ENCODE data around the gene MCF2L. TPM values are rescaled to one million over a fixed set of nuclear protein-coding genes. Genes with fewer than 3 reads are reported as not detected.
"Not testable (repeated sequence)": the region's sequence is repeated elsewhere in the genome, so short reads cannot be mapped to it uniquely, and the experiment has no call there.

Gene MCF2L
- polyA plus RNA-seq, 3 donors: 34.8 to 43.4 (median 35.8) TPM

DNA sequence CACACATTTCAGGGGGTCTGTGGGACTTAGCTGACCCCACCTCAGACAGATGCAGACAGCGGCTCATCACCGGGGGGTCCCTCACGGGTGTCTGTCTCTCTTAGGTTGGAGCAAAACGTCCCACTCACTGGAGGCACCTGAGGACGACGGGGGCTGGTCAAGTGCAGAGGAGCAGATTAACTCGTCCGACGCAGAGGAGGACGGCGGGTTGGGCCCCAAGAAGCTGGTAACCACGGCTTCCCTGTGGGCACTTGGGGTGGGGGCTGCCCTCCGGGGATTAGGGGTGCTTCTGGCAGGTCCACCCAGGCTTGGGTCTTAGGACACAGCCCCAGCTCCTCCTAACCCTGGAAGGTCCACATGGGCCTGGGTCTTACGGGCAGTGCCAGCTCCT lies 125.4 kb downstream of the MCF2L start:
- DNase-seq: no peak

DNA sequence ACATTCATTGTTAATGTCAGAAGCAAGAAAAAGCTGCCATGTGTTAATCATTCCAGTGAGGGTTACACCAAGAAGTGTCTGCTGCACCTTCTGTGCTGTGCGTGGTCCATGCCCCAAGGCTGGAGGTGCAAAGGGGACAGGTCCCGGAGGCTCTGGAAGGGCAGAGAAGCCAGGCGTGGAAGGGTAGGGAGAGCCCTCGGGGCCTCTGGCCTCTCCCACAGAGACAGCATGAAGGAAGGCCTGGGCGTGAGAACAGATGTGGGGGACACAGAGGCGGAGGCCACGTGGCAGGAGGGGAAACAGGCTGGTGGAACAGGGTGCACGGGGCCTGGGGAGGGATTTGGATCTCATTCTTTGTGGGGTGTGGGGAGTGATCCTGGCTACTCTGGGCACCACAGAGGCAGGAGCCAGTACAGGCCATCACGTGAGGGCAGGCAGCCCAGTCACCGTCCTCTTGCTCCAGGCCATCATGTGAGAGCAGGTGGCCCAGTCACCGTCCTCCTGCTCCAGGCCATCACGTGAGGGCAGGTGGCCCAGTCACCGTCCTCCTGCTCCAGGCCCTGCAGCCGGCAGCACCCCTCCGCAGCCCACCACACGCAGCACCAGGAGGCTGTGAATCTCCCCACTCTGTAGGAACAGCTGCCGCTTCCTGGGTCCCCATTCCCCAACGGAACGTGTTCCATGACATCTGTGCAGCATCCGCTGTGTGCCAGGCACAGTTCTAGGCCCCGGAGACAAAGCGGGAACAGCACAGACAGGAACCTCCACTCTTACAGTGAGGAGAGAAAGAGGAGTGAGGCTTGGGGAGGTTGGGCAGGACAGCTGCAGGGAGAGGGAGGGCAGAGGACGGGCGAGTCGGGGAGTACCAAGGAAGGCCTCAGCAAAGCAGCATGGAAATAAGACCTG lies 126.4 kb downstream of the MCF2L start:
- DNase-seq: no peak

DNA sequence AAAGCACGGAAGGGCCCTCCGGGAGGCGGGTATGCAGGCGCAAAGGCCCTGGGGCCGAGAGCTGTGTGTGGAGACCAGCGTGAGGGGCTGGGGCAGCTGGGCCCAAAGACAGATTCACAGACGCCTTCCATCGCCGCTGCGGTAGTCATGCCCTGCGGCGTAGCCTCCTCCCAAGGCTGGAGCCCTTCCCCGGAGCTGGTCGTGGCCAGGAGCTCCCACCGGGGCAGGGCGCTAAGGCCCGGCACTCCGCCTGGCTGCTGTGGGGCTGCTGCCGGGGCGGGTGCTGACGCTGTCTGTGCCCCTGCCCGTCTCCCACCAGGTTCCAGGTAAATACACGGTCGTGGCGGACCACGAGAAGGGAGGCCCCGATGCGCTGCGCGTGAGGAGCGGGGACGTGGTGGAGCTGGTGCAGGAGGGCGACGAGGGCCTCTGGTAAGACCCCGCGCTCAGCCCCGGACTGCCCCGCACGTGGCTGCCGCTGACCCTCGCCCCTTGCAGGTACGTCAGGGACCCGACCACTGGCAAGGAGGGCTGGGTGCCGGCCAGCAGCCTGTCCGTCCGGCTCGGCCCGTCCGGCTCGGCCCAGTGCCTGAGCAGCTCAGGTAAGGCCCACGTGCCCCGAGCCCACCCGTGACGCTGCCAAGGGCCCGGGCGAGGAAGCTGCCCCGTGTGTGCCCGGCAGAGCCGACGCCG lies 127.2 kb downstream of the MCF2L start:
- no peak for DNase-seq

GRCh38 chr13:113096745-113097305 lies 127.8 kb downstream of the MCF2L start:
- DNase-seq: no peak

GRCh38 chr13:113097651-113098050 lies 128.6 kb downstream of the MCF2L start:
- DNase-seq: no peak

GRCh38 chr13:113098162-113098732 lies 129.2 kb downstream of the MCF2L start:
- DNase-seq: no peak

DNA sequence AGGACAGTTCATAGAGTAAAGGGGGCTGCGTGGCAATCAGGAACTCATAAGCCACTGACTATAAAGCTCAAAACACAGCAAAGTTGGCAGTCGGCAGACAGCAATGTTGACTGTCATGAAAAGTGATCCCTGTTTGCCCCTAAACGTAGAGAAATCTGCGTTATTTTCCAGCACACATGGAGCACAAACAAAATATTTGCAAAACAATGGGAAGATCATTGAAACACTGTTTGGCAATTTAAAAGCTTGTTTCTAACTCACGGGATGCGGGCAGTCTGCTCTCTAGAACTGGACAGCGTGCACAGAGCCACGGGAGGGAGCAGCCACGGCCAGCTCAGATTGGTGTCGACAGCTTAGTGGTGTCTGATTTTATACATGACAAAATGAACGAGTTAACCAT lies 130.1 kb downstream of the MCF2L start:
- DNase-seq: no peak

DNA sequence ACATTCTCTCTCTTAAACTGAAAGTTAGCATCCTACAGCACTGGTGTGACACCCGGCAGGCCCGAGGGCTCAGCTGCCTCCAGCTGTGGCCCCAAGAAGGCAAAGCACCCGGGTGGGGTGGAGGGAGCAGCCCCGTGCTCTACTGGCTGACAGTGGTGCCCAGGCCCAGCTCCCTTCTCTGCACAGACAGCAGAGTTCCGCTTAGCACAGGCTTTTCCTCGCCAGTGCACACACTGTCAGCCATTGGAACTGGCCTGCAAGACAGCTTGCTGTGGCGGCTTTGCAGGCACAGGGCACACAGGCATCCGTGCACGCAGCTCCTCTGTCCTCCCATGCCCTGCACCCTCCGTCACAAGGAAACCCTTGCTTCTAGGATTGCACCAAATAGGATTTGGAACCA lies 133.3 kb downstream of the MCF2L start:
- not testable (repeated sequence) for DNase-seq

- DNase-seq: no peak
These were observed 133.7 kb downstream of the MCF2L start for GRCh38 chr13:113102727-113103126.

GRCh38 chr13:113103646-113104045 lies 134.6 kb downstream of the MCF2L start:
- DNase-seq: no peak

DNA sequence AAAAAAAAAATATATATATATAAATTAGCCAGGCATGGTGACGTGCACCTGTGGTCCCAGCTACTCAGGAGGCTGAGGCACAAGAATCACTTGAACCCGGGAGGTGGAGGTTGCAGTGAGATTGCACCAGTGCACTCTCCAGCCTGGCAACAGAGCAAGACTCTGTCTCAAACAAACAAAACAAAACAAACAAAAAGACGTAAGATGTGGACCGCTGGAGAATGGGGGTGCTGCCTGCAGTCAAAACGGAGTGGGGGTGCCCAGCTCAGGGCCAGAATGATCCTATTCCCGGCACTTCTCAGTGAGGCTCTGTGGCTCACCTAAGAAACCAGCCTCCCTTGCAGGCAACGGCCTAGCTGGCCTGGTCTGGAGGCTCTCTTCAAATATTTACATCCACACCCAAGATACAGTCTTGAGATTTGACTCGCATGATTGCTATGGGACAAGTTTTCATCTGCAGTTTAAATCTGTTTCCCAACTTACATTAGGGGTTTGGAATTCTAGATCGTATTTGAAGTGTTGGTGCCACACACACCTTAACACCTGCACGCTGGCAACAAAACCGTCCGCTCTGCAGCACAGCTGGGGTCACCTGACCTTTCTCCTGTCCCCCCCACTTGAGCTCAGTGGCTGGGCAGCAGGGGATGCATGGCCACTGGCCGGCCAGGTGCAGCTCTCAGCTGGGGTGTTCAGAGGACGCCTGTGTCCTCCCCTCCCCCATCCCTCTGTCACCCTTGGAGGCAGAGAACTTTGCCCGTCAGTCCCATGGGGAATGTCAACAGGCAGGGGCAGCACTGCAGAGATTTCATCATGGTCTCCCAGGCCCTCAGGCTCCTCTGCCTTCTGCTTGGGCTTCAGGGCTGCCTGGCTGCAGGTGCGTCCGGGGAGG lies 136.3 kb downstream of the MCF2L start, which contains the start of gene F7:
Gene F7 (plus strand): TSS at position 760 of the 889 bp plus-strand sequence. CDS start 51 bp downstream, at position 811.
- DNase-seq: no peak

GRCh38 chr13:113105921-113106452 lies 137.0 kb downstream of the MCF2L start:
- DNase-seq: no peak

DNA sequence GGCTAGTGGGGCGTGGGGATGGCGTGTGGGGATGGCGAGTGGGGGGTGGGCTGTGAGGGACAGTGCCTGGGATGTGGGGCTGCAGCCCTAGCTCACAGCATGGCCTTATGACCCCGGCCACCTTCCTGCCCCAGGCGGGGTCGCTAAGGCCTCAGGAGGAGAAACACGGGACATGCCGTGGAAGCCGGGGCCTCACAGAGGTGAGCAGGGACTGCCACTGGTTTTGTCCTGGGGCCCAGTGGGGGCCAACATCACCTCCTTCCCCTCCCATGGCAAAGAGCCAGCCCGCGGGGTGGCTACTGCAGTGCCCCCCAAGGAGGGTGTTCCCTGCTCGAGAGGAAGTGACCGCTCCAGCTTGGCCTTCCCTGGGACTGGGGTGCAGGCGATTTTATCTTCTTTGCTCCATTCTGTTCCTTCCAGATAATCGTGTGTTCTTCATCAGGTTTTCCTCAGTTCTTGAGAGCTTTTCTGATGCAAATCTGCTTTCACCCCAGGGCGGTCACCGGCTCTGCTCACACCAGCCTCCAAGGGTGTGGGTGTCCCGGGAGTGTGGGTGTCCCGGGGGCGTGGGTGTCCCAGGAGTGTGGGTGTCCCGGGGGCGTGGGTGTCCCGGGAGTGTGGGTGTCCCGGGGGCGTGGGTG lies 137.8 kb downstream of the MCF2L start:
- DNase-seq: no peak

DNA sequence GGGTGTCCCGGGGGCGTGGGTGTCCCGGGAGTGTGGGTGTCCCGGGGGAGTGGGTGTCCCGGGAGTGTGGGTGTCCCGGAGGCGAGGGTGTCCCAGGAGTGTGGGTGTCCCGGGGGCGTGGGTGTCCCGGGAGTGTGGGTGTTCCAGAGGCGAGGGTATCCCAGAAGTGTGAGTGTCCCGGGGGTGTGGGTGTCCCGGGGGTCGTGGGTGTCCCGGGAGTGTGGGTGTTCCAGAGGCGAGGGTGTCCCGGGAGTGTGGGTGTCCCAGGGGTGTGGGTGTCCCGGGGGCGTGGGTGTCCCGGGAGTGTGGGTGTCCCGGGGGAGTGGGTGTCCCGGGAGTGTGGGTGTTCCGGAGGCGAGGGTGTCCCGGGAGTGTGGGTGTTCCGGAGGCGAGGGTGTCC lies 139.5 kb downstream of the MCF2L start:
- DNase-seq: not testable (repeated sequence)

GRCh38 chr13:113109151-113110047 lies 140.4 kb downstream of the MCF2L start:
- no peak for DNase-seq

DNA sequence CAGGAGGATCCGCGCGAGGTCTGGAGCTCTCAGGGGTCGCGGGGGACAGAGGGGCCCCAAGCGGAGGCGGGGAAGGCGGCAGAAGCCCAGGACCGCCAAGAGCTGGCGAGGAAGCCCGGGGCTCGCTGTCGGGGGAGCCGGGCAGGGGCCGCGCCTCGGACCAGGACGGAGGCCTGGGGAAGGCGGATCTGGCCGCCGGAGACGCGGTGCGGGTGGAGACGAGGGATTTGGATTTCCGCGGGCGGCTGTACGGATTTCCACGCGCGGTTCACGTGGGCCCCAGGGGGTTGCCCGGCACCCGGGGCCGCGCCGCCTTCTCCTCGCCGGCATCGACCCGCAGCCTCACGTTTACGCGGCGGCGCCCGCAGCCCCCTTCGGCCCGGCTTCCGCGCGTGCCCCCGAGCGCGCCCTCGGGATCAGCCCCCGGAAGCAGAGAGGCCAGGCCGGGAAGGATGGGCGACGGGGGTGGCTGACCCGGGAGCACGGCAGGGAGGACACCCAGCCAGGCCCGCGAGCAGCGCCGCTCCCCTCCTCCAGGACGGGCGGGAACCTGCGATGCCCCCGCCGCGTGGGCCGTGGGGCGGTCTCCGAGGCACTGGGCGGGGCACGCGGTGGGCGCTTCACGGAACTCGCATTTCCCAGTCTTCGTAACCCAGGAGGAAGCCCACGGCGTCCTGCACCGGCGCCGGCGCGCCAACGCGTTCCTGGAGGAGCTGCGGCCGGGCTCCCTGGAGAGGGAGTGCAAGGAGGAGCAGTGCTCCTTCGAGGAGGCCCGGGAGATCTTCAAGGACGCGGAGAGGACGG lies 141.2 kb downstream of the MCF2L start:
- no peak for DNase-seq

DNA sequence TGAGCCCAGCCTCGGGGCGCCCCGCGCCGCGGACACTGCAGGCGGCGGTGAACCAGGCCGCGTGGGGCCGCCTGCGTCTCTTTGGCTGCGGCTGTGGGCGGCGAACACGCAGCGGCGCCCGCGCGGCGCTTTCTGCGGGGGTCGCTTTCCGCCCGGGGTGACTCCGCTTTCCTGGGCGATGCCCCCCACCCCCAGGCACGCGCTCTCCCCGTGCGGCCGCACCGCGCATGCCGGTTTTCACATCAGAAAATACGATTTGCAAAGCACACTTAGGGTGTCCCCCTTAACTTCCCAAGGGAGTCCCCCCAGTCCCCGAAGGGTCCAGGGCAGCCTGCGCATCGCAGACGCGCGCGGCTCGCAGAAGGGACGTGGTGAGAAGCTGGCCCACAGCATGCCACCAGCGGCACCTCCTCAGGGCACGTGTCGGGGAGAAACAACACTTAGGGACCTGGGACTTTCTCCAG lies 141.9 kb downstream of the MCF2L start:
- no peak for DNase-seq

GRCh38 chr13:113111821-113112220 lies 142.8 kb downstream of the MCF2L start:
- not testable (repeated sequence) for DNase-seq

All from renal pelvis (tissue), 4 donors.